NCI-H2196 (cell line): ENCODE results near the gene PCBP4.
"Not testable (repeated sequence)": the region's sequence is repeated elsewhere in the genome, so short reads cannot be mapped to it uniquely, and the experiment has no call there.

Source experiments
- DNase-seq: peaks from one replicate; lab custom pipeline; 2025; ENCODE audit not compliant: unreplicated experiment; lab: John Stamatoyannopoulos, UW

Gene PCBP4

GRCh38 chr3:51994530-51994929, 27.3 kb upstream of the PCBP4 start:
- no peak for DNase-seq

DNA sequence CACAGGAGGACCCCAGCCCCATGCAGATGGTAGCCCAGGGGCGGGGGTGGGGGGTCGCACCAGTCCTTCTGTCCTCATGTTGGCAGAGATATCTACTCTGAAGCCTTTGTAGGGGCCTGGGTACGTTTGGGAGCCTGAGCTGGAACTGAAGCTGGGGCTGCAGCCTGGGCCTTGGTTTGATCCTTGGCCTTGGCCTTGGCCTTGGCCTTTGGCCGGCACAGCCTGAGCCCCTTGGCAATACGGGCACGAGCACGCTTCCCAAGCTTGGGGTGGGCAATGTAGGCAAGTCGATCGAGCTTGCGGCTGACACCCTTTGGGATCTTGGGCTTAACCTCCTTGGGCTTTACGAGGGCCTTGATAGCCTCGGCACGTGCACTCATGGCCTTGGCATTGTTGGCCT, 26.4 kb upstream of the PCBP4 start:
- DNase-seq = not testable (repeated sequence)

- no peak for DNase-seq
Observed at GRCh38 chr3:51992017-51992682, 24.9 kb upstream of the PCBP4 start.

DNA sequence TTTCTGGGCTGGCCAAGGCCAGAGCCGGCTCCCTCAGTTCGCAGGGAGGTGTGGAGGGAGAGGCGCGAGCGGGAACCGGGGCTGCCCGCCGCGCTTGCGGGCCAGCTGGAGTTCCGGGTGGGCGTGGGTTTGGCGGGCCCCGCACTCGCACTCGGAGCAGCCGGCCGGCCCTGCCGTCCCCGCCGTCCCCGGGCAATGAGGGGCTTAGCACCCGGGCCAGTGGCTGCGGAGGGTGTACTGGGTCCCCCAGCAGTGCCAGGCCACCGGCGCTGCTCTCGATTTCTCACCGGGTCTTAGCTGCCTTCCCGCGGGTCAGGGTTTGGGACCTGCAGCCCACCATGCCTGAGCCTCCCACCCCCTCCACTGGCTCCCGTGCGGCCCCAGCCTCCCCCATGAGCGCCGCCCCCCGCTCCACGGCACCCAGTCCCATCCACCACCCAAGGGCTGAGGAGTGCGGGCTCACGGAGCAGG, 23.3 kb upstream of the PCBP4 start:
- DNase-seq = not testable (repeated sequence)

DNA sequence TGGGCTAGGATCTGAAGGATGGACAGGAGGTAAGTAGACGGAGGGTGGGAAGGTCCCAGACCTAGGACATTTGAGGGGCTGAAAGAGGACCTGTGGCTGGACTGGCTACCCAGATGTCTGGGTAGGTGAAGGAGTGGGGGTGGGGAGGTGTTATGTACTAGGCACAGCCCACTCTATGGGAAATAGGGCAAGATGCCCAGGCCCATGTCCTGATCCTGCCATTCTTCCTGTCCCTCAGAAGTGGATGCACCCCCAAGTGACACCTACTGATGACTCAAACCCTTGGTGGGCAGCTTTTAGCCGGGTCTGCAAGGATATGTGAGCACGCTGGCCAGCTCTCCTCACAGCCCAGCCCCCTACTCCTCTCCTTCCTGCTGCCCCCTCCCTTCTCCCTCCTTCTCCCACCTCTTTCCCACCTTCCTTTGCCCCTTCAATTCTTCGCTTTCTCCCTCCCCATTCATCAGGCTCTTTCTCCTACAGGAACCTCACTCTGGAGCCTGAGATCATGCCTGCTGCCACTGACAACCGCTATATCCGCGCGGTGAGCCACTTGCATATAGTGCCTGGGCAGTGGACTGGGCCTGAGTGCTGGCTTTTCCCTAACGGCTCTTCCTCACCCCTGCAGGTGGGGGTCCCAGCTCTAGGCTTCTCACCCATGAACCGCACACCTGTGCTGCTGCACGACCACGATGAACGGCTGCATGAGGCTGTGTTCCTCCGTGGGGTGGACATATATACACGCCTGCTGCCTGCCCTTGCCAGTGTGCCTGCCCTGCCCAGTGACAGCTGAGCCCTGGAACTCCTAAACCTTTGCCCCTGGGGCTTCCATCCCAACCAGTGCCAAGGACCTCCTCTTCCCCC, 21.3 kb upstream of the PCBP4 start:
- DNase-seq = no peak

DNA sequence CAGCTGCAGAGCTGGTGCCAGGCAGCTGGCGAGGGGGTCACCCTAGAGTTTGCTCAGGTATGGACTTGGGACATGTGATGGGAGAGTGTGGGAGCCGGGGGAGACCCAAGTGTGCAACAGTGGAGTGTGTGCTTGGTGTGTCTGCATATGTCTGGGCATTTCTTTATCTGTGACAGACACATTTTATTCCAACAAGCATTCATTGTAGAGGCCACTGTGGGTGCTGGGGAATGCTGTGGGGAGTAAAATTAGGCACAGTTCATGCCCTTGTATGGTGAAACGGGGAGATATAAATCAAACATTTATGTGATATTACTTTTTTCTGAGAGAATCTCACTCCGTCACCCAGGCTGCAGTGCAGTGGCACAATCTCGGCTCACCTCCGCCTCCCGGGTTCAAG, 20.3 kb upstream of the PCBP4 start:
- DNase-seq = no peak

GRCh38 chr3:51986010-51986947, 19.0 kb upstream of the PCBP4 start:
- DNase-seq = no peak

- no peak for DNase-seq
Observed at GRCh38 chr3:51985063-51985462, 17.8 kb upstream of the PCBP4 start.

GRCh38 chr3:51984269-51984647, 17.0 kb upstream of the PCBP4 start:
- DNase-seq = no peak

GRCh38 chr3:51983578-51984268, 16.5 kb upstream of the PCBP4 start:
- no peak for DNase-seq

GRCh38 chr3:51982838-51983577, 15.8 kb upstream of the PCBP4 start, which contains the start of gene ACY1:
Gene ACY1, plus strand, starts transcription at chr3:51983535. Its CDS starts 530 bp downstream, at chr3:51984065.
- DNase-seq = peak; percentile 66

DNA sequence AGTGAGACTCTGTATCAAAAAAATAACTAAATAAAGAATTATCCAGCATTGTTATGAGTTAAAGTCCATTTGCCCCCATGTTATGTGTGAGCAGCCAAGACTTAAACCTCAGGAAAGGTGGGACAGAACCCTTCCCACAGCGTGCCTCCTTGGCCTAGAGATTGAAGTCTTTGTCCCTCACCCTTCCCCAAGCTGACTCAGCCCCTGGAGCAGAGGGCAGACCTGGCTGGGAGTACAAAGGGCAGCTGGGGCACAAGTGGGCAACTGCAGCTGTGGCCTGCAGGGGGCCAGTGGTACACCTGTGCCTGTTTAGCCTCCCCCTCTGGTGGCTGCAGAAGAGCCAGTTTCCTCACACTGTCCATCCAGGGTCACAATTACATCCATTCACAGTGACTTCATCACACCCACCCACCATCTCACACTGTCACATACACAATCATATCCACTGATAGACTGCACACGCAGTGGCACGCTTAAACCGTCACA, 15.1 kb upstream of the PCBP4 start:
- DNase-seq = peak; percentile 30

GRCh38 chr3:51980253-51980652, 13.0 kb upstream of the PCBP4 start:
- no peak for DNase-seq

GRCh38 chr3:51978143-51978502, 10.9 kb upstream of the PCBP4 start:
- no peak for DNase-seq

GRCh38 chr3:51977446-51978142, 10.3 kb upstream of the PCBP4 start:
- no peak for DNase-seq

DNA sequence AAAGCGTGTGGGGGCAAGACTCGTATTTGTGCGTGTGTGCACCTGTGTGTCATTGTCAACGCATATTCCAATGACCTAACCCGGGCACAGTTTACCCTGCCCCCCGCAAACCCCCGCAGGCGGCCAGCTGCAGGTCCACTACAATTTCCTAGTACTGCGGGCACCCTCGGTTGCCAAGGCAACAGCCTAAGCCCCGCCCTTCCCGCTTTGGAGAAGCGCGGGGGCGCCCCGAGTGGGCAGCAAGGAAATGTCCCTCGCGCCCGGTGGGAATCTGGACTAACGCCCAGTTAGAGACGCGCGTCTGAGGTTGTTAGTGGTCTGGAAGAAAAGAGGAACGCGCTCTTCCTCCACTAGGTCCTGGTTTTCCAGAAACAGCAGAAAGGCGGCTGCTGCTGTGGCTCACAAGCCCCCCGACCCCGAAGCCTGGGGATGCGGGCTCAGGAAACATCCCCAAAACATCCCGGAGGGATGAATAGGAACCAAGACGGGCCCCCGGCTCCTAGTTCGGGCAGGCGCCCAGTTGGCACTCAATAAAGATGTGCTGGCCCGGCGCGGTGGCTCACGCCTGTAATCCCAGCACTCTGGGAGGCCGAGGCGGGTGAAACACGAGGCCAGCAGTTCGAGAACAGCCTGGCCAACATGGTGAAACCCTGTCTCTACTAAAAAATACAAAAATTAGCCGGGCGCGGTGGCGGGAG, 8.7 kb upstream of the PCBP4 start:
- DNase-seq = peak; percentile 19

DNA sequence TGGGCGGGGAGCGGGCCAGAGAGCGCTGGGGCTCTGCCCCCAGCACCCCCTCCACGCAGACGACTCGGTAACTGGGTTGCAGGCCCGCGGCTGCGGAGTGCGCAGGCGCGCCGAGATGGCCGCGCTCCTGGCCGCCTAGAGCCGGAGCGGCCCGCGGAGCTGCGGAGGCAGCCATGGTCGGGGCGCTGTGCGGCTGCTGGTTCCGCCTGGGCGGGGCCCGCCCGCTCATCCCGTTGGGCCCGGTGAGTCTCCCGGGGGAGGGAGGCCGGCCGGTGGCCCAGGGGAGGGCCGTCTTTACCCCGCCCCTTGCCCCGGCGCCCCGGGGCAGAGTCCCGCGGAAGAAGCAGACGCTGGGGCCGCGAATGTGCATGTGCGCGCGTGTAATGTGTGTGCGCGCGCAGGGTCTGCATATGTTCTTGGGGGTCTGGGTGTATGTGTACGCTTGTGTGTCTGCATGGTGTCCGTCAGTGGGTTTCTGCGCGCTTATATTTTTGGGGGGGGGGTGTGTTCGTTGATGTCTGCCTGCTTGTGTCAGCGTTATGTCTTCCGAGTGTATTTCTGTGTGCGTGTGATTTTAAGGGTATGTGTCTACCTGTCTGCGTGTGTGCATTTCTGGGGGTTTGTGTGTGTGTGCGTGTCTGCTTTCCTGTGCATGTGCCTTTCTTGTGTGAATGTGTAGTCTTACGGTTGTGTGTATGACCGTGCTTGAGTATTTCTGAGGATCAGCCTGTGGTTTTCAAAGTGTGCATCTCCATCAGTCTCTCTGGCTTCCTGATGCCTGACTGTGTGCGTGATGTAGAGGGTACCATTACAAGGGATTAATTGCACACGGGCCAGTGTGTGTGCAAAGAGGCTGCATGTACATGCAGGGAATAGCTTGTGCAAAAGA, 8.0 kb upstream of the PCBP4 start, which contains the start of gene ABHD14A:
ABHD14A (plus strand) TSS at position 102 of the 889 bp plus-strand sequence; CDS start at position 174, 72 bp downstream.
- peak; percentile 38 for DNase-seq
